Measurements from ENCODE around the gene TNK1.
"Not testable (repeated sequence)": the region's sequence is repeated elsewhere in the genome, so short reads cannot be mapped to it uniquely, and the experiment has no call there.

The TNK1 gene

DNA sequence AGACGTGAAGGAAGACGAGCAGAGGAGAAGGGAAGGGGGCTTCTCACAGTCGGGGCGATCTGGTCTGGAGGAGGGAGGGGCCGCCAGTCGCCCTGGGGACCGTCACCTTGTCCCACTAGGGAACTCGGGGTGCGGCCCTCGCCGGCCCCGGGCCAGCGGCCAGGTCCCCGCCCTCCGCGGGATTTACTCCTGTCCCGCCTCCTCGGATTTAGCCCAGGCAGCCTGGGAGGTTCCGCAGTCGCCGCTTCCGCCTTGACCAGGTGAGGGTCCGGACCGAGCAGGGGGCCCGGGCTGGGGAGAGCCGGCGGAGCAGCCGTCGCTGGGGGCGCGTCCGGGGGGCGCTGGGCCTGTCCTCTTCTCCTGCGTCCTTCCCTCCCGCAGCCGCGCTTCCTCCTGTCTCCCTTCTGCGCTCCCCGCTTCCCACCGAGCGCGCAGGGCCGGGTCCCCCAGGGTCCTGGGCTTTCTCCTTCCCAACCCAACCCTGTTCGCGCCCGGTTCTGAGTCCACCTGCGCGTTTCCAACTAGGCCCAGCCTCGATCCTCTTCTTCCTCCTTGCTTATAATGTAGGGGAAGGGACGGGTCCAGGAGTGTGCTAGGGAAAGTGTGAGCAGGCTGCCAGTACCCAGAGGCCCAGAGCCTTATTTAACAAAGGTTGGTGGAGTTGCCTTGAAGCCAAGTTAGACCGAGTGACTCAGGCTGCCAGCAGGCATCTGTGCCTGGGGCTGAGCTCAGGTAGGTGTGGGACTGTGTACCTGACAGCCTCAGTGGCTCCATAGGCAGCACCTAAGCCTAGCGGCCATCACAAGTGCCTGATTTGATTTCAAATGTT is at the start of gene TNK1:
Gene TNK1 (plus strand): TSS at position 235 of the 829 bp plus-strand sequence. CDS start 1,838 bp downstream, outside the sequence.
- no peak for DNase-seq (ENCODE audit: low read depth)

DNA sequence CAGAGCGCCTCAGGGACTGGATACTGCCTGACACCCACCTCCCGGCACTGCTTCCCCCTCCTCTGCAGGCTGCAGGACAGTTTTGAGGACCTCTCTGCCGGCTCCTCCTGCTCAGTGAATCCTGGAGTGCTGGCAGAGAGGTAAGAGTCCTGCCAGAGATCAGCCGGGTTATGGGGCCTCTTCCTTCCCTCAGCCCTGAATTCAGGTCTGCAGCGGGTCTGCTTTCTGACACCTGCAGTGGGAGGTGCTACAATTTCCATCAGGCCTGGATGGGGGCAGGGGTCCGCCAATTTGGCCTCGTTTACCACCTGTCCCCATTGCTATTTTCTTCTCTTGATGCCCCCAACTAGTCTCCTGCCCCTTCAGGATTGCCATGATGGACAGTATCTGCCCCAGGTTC is 48.8 kb upstream of the TNK1 start:
- no peak for DNase-seq (ENCODE audit: low read depth)

DNA sequence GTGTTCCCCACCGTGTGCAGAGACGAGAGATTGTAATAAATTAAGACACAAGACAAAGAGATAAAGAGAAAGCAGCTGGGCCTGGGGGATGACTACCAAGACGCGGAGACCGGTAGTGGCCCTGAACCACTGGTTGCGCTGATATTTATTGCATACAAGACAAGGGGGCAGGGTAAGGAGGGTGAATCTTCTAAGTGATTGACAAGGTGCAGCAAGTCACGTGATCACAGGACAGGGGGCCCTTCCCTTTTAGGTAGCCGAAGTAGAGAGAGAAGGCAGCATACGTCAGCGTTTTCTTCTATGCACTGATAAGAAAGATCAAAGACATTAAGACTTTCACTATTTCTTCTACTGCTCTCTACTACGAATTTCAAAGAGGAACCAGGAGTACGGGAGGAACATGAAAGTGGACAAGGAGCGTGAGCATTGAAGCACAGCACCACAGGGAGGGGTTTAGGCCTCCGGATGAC is 48.3 kb upstream of the TNK1 start:
- not testable (repeated sequence) for DNase-seq (ENCODE audit: low read depth)

DNA sequence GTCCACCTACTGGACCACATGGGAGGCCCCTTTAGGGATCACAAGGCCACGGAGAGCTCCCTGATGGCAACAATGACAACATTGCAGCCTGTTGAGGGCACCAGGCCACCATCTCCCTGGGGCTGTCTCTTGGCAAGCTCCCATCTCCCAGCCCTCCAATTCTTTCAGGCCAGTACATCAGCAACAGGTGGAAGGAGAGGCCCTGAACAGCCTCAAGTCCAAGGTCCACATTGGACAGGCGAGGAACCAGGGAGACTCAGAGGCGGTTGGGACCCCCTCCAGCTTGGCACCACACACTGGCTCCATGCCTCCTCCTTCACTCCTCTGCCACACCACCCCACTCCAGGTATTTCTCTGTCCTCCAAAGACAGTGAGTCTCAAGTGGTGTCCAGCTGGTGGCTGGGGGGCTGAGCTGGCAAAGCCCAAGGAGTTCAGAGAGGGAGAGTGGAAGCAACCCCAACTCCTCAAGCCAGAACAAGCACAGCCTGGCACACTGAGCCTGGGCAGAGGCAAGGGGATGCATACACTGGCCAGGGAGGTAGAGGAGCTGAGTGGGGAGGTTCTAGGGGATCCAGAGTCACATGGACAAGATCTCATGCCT is 45.9 kb upstream of the TNK1 start:
- no peak for DNase-seq (ENCODE audit: low read depth)

DNA sequence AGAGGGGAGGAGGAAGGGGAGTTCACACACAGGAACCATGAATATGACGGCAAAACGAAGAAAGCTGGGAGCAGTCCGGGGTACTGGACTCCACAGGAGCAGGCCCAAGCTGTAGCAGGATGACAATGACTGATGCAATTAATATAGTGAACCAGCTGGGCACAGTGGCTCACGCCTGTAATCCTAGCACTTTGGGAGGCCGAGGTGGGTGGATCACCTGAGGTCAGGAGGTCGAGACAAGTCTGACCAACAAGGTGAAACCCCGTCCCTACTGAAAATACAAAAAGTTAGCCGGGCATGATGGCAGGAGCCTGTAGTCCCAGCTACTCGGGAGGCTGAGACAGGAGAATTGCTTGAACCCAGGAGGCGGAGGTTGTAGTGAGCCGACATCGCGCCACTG is 45.1 kb upstream of the TNK1 start:
- not testable (repeated sequence) for DNase-seq (ENCODE audit: low read depth)

DNA sequence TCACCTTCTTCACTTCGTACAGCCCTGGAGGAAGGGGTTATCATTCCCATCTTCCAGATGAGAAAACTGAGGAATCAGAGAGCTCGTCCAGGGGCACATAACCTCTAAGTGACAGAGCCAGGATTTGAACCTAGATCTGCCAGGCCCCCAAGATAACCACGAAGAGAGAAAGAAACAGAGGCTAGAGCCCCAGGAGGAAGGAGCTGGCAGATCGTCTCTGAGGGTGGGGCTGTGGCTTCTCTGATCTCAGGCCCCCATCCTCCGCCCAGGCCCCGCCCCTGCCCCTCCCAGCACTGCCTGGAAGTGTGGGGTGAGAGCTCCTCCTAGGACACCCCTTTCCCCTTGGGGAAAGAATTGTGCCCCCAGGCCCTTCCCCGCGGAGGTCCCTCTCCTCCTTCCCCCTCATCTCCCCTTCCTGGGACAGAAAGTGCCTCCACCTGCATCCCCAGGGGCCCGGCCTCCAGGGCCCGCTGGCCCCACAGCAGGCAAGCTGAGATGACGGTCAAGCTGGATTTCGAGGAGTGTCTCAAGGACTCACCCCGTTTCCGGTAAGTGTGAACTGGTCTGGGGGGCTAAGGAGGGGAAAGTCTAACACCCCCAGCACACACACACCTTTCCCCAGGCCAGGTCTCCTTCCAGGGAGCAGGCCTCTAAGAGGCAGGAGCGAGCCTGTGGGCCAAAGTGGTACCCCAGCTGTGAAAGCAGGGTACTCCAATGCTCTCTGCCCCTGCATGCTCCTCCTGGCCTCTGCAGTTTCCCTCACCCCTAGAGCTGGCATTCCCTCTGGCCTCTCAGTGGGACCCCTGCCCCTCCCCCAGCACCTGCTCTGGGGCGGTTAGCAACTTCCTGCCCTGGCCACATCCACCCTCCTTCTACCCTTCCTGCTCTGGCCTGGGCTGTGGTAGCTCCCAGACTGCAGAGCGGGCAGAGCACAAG is 44.4 kb upstream of the TNK1 start, which contains the start of gene ACAP1:
Gene ACAP1 (plus strand): TSS at position 290 of the 936 bp plus-strand sequence. CDS start 206 bp downstream, at position 496.
- DNase-seq (ENCODE audit: low read depth) = peak; percentile 64

DNA sequence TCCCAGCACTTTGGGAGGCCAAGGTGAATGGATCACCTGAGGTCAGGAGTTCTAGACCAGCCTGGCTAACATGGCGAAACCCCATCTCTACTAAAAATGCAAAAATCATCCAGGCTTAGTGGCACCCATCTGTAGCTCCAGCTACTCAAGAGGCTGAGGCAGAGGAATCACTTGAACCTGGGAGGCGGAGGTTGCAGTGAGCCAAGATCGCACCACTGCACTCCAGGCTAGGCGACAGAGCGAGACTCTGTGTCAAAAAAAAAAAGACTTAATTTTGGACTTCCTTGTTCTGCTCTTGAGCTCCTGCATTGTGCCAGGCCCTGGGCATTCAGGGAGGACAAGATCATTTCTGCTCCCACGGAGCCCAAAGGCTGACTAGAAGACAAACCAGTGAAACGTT is 43.3 kb upstream of the TNK1 start:
- DNase-seq (ENCODE audit: low read depth) = not testable (repeated sequence)

DNA sequence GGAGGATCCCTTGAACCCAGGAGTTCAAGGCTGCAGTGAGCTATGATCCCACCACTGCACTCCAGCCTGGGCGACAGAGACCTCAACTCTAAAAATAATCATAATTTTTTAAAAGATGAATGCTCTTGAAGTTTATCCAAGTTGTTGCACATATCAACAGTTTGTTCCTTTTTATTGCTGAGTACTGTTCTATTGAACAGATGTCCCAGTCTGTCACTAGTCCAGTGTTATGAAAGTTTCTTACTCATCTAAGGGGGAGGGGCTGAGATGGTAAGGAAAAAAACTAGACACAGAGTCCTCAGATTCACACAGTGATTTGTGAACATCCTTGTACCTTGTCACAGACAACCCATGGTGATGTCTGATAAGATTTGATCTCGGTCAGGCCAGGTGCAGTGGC is 40.7 kb upstream of the TNK1 start:
- no peak for DNase-seq (ENCODE audit: low read depth)

DNA sequence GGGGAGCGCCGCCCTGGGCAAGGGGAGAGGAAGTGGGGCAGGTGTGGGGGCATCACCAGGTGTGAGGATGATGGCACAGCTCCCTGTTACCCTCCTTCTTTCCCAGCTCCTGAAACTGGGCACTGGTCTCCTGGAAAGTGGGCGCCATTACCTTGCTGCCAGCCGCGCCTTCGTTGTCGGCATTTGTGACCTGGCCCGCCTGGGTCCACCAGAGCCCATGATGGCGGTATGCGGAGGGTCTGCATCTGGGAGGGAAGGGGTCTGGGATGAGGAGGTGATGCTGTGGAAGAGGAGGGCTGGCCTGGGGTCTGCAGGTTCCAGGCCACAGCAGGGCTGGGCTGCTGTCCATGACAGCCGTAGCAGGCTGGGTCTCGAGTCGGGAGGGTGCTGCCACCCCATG is 39.0 kb upstream of the TNK1 start:
- no peak for DNase-seq (ENCODE audit: low read depth)

DNA sequence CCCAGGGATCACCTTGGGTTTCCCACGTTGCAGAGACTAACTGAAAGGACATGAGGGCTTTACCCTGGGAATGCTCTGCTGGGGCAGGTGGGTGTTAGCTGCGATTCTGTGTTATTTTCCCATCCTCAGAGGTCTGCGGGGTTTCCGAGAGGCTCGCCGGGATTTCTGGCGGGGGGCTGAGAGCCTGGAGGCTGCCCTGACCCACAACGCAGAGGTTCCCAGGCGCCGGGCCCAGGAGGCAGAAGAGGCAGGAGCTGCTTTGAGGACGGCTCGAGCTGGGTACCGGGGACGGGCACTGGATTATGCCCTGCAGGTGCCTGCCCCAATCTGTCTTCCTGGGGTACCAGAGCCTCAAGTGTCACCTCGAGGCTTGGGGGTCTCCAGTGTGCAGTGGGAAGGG is 37.6 kb upstream of the TNK1 start:
- DNase-seq (ENCODE audit: low read depth) = no peak

DNA sequence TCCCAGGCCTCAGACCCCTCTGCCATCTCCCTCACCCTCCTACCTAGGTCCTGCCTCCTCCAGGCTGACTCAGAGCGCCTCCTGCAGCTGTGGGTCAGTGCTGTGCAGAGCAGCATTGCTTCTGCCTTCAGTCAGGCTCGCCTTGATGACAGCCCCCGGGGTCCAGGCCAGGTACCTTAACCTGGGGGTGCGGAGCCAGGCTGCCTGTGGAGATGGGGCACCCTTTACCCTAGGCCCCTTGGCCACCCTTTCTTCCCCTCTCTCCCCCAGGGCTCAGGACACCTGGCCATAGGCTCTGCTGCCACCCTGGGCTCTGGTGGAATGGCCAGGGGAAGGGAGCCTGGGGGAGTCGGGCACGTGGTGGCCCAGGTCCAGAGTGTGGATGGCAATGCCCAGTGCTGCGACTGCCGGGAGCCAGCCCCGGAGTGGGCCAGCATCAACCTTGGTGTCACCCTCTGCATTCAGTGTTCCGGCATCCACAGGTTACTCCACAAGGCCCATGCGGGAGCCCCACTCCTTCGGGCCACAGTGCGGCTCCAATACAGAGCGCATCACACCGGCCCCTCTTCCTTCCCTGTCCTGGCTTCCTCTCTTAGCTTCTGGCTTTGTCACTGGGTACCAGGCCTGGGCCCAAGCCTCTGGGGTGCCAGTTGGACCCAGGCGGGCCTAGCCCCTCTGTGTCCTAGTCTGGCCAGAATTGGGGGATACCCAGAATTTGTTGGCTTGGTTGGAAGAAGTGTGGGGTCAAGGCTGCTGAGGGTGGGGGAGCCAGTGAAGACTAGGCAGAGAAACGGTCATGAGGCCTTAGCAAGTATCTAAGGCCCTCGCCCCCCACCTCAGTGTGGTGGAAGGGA is 33.9 kb upstream of the TNK1 start:
- DNase-seq (ENCODE audit: low read depth) = no peak

DNA sequence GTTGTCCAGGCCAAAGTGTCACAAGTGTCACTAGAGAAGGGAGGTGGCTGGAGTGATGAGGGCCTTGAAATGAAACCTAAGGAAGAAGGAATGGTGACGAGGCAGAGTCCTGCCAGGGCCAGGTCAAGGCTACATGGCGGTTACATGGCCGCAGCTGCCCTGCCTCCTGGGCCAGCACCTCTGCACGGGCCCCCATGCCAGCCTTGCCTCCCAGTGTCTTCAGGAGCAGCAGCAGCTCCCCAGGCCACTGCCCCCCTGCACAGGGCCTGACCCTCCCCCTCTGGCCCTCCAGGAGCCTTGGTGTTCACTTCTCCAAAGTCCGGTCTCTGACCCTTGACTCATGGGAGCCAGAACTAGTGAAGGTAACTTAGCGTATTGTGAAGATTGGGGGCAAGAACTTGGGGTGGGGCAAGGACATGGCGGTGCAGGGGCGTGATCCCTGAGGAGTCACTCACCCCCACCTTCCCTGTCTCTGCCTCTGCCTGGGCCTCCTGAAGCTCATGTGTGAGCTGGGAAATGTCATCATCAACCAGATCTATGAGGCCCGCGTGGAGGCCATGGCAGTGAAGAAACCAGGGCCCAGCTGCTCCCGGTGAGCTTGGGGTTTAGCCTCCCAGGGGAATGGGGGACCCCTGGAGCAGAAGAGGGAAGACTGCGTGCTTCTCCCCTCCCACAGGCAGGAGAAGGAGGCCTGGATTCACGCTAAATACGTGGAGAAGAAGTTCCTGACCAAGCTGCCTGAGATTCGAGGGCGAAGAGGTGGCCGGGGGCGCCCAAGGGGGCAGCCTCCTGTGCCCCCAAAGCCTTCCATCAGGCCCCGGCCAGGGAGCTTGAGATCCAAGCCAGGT is 33.0 kb upstream of the TNK1 start:
- DNase-seq (ENCODE audit: low read depth) = no peak

DNA sequence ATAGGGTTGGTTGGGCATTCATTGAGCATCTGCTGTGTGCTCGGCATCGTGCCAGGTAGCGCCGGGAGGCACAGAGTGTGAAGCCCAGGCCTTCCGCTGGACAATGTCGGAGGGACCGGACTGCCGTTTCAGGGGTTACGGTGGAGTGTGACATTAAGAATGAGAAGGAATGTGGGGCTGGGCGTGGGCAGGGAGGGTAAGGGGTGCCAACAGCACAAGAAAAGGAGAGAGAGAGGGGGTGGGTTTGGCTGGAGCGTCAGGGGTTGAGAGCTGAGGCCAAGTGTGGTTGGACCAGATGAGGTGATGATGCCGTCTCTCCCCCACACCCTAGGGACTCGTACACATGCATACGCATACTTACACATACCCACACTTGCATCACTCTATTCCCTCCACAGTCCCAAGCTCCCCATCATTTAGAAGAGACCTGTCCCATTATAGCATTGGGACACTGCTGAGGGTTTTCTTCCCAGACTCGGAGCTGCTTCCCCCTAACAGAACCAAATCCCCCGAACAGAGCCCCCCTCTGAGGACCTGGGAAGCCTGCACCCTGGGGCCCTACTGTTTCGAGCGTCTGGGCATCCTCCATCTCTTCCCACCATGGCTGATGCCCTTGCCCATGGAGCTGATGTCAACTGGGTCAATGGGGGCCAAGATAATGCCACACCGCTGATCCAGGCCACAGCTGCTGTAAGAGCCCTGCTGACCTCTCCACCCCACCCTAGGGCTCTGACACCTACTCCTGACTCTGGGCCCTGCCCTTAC is 32.2 kb upstream of the TNK1 start:
- DNase-seq (ENCODE audit: low read depth) = no peak

DNA sequence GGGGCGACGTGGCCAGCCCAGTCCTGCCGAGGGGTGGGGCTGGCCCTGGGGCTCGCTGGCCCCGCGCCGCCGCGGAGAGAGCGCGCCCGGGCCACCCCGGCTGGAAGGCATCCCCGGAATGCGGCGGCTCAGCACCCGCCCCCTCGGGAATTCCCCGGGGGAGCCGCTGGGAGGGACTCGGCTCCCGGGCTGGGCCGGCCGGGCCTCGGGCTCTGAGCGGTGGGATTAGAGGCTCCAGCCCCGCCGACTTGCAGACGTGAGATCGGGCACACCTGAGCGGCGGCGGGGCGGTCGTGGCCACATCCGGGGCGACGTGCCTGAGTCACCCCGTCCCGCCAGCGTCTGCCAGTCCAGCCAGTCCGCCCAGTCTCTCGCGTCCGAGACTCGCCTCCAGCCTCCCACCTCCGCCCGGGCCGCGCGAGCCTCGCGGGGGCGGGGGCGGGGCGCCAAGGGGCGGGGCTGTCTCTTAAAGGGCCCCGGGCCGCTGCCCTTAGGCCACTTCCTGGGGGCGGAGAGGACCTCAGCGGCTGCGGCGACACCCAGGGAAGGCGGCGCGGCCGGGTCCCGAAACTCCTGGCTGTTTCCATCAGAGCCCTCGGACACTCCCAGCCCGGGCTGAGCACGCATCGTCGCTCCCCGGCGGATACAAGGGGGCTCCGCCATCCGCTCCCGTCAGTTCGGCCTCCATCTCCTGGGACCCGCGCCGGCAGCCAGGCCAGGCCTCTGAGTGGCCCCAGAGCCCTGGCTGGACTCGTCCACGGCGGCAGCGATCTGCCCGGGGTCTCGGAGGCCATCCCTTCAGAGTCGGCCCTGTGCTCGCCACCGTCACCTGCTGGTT is 29.0 kb upstream of the TNK1 start, which contains the start of gene KCTD11:
Gene KCTD11 (plus strand): TSS at position 498 of the 838 bp plus-strand sequence.
- peak; percentile 43 for DNase-seq (ENCODE audit: low read depth)

DNA sequence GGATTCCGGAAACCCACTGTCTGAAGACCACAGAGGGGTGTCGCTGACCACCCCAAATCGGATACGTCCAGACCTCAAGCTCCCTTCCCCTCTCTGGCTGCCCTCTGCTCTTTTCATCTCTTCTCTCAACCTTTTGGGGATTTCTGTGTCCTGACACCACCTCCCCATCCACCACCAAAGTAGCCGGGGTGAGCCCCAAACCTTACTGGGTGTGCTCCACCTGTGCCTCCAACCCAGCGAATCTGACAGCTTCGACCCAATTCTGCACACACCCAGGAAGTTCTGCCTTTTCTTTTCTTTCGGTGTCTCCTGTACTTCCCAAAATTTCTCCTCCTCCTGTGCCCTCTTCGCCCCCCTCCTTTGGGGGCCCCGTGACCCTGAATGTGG is 28.4 kb upstream of the TNK1 start:
- DNase-seq (ENCODE audit: low read depth) = no peak

DNA sequence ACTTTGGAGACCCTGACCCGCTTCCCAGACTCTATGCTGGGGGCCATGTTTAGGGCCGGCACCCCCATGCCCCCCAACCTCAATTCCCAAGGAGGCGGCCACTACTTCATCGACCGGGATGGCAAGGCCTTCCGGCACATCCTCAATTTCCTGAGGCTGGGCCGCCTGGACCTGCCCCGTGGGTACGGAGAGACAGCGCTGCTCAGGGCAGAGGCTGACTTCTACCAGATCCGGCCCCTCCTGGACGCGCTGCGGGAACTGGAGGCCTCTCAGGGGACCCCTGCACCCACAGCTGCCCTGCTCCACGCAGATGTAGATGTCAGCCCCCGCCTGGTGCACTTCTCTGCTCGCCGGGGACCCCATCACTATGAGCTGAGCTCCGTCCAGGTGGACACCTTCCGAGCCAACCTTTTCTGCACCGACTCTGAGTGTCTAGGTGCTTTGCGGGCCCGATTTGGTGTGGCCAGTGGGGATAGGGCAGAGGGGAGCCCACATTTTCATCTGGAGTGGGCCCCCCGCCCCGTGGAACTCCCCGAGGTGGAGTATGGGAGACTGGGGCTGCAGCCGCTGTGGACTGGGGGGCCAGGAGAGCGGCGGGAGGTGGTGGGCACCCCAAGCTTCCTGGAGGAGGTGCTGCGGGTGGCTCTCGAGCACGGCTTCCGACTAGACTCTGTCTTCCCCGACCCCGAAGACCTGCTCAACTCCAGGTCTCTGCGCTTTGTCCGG is 27.8 kb upstream of the TNK1 start:
- DNase-seq (ENCODE audit: low read depth) = no peak

DNA sequence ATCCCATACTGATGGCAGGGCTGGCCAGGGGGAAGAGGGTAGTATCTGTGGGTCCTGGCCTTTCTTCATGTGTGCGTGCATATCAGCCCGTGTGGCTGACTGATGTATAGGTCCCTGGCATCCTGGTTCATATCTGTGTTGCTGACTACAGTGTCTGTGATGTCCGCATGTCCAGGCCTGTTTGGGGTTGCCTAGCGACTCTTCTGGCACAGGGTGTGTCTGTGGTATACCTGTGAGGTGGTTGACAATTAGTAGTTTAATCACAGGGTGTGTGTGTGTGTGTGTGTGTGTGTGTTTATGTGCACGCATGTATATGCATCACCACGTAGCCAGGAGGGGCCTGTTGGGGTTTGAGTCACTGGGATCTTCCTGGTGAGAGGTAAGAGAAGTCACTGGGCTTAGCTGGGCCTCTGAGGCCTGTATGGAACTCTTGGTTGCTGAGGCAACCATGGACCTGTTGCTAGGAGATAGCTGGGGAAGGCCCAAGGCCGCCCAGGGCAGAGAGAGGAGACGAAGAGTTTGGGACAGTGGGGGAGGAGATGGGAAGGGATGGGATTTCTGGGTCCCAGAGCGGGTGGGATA is 26.5 kb upstream of the TNK1 start:
- no peak for DNase-seq (ENCODE audit: low read depth)

DNA sequence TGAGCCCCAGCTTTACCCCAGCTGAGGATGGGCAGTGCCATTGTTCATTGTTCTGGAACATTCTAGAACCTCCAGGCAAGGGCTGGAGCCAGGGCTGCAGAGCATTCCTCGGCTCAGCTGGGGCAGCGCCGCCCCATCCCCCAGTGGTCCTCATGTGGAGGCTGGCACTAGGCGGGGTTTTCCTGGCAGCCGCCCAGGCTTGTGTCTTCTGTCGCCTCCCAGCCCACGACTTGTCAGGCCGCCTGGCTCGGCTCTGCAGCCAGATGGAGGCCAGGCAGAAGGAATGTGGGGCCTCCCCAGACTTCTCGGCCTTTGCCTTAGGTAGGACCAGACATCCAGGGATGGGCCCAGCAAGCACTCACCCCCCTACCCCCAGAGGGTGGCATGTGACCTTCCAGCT is 25.8 kb upstream of the TNK1 start, which contains the start of gene TMEM95:
Gene TMEM95 (plus strand): TSS at position 104 of the 400 bp plus-strand sequence. CDS start 49 bp downstream, at position 153.
- DNase-seq (ENCODE audit: low read depth) = no peak
